Measurements from ENCODE around the gene PDZD7.

- TF ChIP-seq POLR2A (IDR thresholded peaks at IDR 0.05; ENCODE audit: low read depth, low read length) = no peak
- TF ChIP-seq CTCF (IDR thresholded peaks at IDR 0.05; ENCODE audit: extremely low read depth in 1 of 2, insufficient read depth in 1 of 2, low read depth in 1 of 2, low read length in 2 of 2) = no peak
- no peak for TF ChIP-seq EZH2 (IDR thresholded peaks at IDR 0.05; ENCODE audit: borderline replicate concordance, low read depth, low read length, severe bottlenecking)
- TF ChIP-seq, protein P1, sequence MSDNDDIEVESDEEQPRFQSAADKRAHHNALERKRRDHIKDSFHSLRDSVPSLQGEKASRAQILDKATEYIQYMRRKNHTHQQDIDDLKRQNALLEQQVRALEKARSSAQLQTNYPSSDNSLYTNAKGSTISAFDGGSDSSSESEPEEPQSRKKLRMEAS (IDR thresholded peaks at IDR 0.05; ENCODE audit: insufficient read depth, insufficient read length) = no peak
- TF ChIP-seq POLR2AphosphoS5 (IDR thresholded peaks at IDR 0.05; ENCODE audit: insufficient read depth, low read depth, low read length) = no peak
- no peak for TF ChIP-seq GATA2 (IDR thresholded peaks at IDR 0.05; ENCODE audit: insufficient read depth, insufficient read length, low read depth, low read length)
- no peak for TF ChIP-seq MYC (IDR thresholded peaks at IDR 0.05; ENCODE audit: low read depth, low read length)
- no peak for TF ChIP-seq JUN (IDR thresholded peaks at IDR 0.05; ENCODE audit: borderline replicate concordance, insufficient read depth, insufficient read length, low read depth)
- TF ChIP-seq FOS (IDR thresholded peaks at IDR 0.05; ENCODE audit: borderline replicate concordance, insufficient read depth, low read length) = no peak
These were observed 25.6 kb upstream of the PDZD7 start for GRCh38 chr10:101056365-101057151.

All from endothelial cell of umbilical vein (primary cell).